Measurements from ENCODE around the gene ENTR1. TPM values are rescaled to one million over a fixed set of nuclear protein-coding genes. Genes with fewer than 3 reads are reported as not detected.
"Not testable (repeated sequence)": the region's sequence is repeated elsewhere in the genome, so short reads cannot be mapped to it uniquely, and the experiment has no call there.

ENTR1 gene
- polyA plus RNA-seq, 6 donors from 2014 or later, result 6.4 to 15.8 (median 14.4) TPM

DNA sequence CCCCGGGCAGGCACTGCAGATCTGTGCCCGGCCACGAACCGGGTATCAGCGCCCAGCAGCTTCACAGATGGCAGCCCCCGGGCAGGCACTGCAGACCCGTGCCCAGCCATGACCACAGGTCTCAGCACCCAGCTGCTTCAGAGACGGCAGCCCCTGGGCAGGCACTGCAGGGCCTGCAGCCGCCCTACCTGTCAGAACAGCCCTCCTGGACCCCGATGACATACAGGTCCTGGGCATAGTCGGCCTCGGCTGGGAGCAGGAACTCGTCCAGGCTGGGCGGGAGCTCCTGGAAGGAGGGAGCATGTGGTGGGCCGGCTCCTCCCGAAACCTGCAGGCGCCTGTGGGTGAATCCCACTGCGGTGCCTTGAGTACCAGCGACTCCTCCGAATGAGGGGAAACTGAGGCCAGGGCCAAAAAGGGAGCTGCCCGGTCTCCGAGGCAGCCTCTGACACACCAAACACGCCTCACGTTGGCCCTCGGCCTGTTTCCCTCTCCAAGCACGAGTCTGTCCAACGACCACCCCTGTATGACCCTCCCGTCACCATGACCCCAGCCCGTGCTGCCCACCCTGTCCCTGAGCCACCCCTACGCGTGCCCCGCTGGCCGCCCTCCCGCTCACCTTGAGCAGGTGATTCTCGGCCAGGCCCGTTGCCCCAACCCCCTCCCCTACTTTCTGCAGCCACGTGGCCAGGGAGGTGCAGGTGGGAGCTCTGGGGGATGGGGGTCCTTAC lies 23.6 kb upstream of the ENTR1 start:
- no peaks in the 10 kb centered on the region for H3K27me3 Mint-ChIP-seq
- DNase-seq (no peak), ATAC-seq (ENCODE audit: low read depth in 2 of 2) (no peak)
- no peak overlapping the region for H3K4me3 Mint-ChIP-seq
- no peaks in the 10 kb centered on the region for H3K9me3 Mint-ChIP-seq
- no peaks in the 10 kb centered on the region for H3K36me3 Mint-ChIP-seq
- H3K27ac Mint-ChIP-seq, result no peak overlapping the region
- peaks cover 12 to 25% (median 22%) of the 10 kb centered on the region in 3 donors for H3K4me1 Mint-ChIP-seq

DNA sequence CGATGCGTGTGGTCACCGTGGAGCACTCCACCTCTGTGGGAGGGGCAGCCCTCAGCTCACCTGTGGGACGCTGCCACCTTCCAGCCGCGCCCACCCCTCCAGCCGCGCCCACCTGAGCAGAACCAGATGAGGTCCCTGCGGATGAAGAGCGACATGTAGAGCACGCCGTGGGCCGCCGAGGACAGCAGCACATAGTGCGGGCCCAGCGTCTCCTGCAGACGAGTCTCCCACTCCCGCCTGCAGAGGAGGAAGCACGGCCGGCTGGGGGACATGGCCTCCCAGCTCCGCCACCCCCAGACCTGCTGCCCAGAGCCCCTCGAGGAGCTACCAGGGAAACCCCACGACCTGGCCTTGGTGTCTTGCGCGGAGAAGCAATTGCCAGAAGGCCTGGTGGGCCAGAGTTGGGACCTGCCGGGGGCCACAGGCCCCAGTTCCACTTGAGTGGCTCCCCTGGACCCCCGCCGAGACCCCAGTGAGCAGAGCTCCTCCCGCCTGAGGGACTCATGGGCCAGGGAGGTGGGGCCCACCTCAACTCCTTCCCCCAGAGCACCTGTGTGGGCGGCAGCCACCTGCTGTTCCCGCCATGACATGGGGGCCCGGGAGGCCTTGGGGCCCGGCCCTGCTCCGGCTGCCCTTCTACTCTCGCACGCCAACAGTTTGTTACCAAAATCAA lies 22.8 kb upstream of the ENTR1 start:
- Mint-ChIP-seq H3K27ac (no peak overlapping the region), H3K27me3 (no peaks in the 10 kb centered on the region), H3K9me3 (no peaks in the 10 kb centered on the region), H3K4me1 (peaks cover 12 to 22% (median 18%) of the 10 kb centered on the region in 3 donors), H3K4me3 (no peak overlapping the region), H3K36me3 (no peaks in the 10 kb centered on the region)
- DNase-seq (no peak), ATAC-seq (ENCODE audit: low read depth in 2 of 2) (no peak)

GRCh38 chr9:136432591-136432990 lies 22.2 kb upstream of the ENTR1 start:
- Mint-ChIP-seq H3K9me3 (no peaks in the 10 kb centered on the region), H3K4me1 (peaks cover 11 to 16% (median 12%) of the 10 kb centered on the region in 3 donors), H3K27ac (no peak overlapping the region), H3K36me3 (no peaks in the 10 kb centered on the region), H3K27me3 (no peaks in the 10 kb centered on the region), H3K4me3 (no peak overlapping the region)
- no peak for DNase-seq
- no peak for ATAC-seq (ENCODE audit: low read depth in 2 of 2)

DNA sequence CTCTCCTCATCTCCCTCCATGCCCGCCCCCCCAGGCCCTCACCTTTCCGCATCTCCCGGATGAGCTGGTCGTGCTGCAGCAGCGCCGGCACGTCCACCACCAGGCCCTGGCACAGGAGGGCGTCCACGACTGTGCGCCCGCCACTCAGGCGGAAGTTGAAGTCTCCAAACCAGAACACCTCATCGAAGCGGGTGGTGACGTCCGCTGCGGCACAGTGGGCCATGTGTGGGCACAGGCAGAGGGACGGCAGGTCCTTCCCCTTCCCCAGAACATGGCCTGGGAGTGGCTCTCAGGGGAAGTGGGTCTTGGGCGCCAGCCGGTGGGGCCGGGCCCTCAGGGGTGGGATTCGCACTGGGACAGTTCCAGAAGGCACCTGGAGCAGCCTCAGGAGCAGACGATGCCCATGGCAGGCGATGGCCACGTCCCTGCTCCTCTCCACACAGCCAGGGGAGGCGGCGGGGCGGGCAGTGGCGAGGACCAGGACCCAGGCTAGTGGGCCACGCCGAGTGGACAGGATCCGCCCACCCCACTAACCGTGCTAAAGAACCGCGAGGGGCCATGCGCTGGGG lies 21.5 kb upstream of the ENTR1 start:
- Mint-ChIP-seq H3K27me3 (no peaks in the 10 kb centered on the region), H3K27ac (no peak overlapping the region), H3K4me1 (peaks cover 5 to 9% (median 5%) of the 10 kb centered on the region in 3 donors), H3K9me3 (no peaks in the 10 kb centered on the region), H3K36me3 (no peaks in the 10 kb centered on the region), H3K4me3 (no peak overlapping the region)
- DNase-seq (no peak), ATAC-seq (ENCODE audit: low read depth in 2 of 2) (no peak)

DNA sequence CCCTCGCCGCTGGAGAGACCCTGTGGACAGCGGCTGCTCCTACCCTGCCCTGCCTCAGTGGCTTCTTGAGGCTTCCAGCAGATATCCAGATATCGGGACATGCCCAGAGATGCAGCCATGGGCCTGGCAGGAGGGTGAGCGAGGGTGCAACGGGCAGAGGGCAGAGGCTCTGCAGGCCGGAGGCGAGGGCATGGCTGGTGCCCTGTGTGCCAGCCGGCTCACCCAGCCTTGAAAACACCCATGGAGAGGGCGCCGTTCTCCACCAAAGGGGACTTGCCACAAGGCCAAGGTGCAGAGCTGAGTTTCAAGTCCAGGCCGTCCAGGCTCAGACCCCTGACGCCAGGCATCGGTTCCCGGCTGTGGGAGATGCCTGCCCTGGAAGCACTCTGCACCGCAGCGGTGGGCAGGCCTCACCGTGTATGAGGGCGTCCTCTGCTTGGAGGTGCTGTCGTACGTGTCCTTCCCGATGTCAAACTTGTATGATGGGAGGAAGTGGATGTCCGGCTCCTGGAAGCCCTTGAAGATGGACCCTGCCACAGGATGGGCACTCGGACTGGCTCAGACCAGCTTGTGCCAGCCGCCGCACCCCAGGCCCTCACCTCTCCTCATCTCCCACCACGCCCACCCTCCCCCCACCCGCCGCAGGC lies 20.3 kb upstream of the ENTR1 start:
- peaks cover 0 to under 1% (median under 1%) of the 10 kb centered on the region in 3 donors for H3K4me1 Mint-ChIP-seq

DNA sequence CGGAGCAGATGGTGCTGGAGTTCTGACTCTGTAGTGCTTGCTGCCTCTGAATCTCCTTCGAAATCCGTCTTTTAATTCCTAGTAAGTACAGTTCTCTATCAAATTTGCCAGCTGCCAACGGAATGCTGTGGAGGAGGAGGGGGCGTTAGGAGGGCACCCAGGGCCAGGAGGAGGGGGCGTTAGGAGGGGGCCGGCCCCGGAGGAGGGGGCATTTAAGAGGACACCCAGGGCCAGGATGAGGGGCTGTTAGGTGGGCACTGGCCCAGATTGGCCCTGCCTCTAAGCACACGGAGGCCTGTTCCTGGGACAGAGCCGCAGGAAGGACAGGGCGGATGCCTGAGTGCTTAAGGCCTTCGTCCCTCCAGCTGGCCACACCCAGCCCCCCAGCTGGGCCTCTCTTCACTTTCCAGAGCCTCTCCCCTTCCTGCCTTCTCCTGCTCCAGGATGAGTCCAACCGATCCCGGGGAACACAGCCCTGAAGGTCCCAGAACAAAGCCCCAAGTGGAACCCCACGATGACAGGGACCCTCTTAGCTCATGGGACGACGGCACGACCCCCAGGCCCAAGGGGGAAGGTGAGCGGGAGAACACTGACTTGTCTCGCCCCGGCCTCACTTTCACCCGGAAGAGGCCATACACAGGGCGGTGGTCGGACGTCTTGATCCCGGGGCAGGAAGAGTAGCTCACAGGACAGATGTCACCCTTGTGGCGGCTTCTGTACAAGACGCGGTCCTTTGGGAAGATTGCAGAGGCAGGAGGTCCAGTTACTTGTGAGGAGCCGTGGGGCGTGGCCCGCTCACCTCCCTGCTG lies 19.5 kb upstream of the ENTR1 start:
- H3K4me3 Mint-ChIP-seq, result no peak overlapping the region
- ATAC-seq (ENCODE audit: low read depth in 2 of 2) (no peak), DNase-seq (no peak)
- H3K27me3 Mint-ChIP-seq, result no peaks in the 10 kb centered on the region
- H3K36me3 Mint-ChIP-seq, result no peaks in the 10 kb centered on the region
- H3K27ac Mint-ChIP-seq, result no peak overlapping the region
- H3K4me1 Mint-ChIP-seq, result no peaks in the 10 kb centered on the region
- H3K9me3 Mint-ChIP-seq, result no peaks in the 10 kb centered on the region

More for the DNA sequence above, 20.3 kb upstream of the ENTR1 start:
- DNase-seq (no peak), ATAC-seq (ENCODE audit: low read depth in 2 of 2) (no peak)
- H3K36me3 Mint-ChIP-seq, result no peaks in the 10 kb centered on the region
- no peak overlapping the region for H3K4me3 Mint-ChIP-seq
- no peak overlapping the region for H3K27ac Mint-ChIP-seq
- no peaks in the 10 kb centered on the region for H3K9me3 Mint-ChIP-seq
- H3K27me3 Mint-ChIP-seq, result no peaks in the 10 kb centered on the region

GRCh38 chr9:136429075-136429628 lies 18.7 kb upstream of the ENTR1 start:
- H3K4me1 Mint-ChIP-seq, result no peaks in the 10 kb centered on the region
- no peak for DNase-seq
- H3K36me3 Mint-ChIP-seq, result no peaks in the 10 kb centered on the region
- H3K27ac Mint-ChIP-seq, result no peak overlapping the region
- no peak for ATAC-seq (ENCODE audit: low read depth in 2 of 2)
- no peak overlapping the region for H3K4me3 Mint-ChIP-seq
- no peaks in the 10 kb centered on the region for H3K27me3 Mint-ChIP-seq
- no peaks in the 10 kb centered on the region for H3K9me3 Mint-ChIP-seq

GRCh38 chr9:136426787-136427186 lies 16.4 kb upstream of the ENTR1 start:
- no peaks in the 10 kb centered on the region for H3K27me3 Mint-ChIP-seq
- peak overlapping the region in 2 of 6 donors; percentile 75 to 79 for H3K27ac Mint-ChIP-seq
- no peaks in the 10 kb centered on the region for H3K36me3 Mint-ChIP-seq
- no peaks in the 10 kb centered on the region for H3K9me3 Mint-ChIP-seq
- H3K4me1 Mint-ChIP-seq, result no peaks in the 10 kb centered on the region
- DNase-seq (no peak), ATAC-seq (ENCODE audit: low read depth in 2 of 2) (no peak)
- no peak overlapping the region for H3K4me3 Mint-ChIP-seq

DNA sequence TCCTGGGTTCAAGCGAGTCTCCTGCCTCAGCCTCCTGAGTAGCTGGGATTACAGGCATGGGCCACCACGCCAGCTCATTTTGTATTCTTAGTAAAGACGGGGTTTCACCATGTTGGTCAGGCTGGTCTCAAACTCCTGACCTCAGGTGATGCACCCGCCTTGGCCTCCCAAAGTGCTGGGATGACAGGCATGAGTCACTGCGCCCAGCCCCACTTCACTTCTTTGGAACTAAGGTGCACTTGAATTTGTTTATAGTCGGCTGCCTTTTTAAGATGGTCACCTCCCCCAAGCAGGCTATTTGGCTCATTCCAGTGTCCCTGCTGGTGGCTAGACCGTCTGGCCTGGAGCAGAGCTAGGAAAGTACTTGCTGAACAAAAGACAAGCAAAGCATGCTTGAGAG lies 15.0 kb upstream of the ENTR1 start:
- H3K36me3 Mint-ChIP-seq; ATAC-seq (ENCODE audit: low read depth in 2 of 2); H3K27me3 Mint-ChIP-seq; DNase-seq; H3K9me3 Mint-ChIP-seq; H3K4me1 Mint-ChIP-seq: not testable (repeated sequence)
- Mint-ChIP-seq H3K4me3 (peak overlapping the region in 2 of 8 donors; percentile 22), H3K27ac (peak overlapping the region in 4 of 6 donors; percentile 34 to 84 (median 70))

DNA sequence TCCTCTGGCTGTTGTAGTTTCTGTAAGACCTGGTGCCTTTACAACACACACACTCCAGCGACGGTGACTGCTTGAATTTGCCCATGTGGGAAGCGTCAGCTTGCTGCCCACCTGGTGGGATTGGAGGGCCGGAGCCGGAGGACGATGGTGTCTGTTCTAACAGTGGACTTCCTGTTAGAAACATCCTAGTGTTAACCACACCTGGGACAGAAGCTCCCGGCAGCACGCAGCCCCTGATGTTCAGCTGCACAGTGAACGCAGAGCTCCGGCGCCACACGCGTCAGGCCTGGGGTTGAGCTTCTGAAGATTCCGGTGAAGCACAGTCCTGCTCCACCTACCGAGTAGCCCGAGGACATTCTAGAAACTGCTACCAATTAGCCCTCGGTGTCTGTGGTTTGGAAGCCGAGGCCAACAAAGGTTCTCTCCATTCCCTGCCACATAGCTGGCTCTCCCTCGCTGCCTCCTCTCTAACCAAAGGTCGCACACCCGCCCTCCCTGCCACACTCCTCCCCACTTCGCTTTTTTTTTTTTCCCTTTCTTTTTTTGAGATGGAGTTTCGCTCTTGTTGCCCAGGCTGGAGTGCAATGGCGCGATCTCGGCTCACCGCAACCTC lies 14.4 kb upstream of the ENTR1 start:
- H3K36me3 Mint-ChIP-seq, result no peaks in the 10 kb centered on the region
- DNase-seq, result no peak

DNA sequence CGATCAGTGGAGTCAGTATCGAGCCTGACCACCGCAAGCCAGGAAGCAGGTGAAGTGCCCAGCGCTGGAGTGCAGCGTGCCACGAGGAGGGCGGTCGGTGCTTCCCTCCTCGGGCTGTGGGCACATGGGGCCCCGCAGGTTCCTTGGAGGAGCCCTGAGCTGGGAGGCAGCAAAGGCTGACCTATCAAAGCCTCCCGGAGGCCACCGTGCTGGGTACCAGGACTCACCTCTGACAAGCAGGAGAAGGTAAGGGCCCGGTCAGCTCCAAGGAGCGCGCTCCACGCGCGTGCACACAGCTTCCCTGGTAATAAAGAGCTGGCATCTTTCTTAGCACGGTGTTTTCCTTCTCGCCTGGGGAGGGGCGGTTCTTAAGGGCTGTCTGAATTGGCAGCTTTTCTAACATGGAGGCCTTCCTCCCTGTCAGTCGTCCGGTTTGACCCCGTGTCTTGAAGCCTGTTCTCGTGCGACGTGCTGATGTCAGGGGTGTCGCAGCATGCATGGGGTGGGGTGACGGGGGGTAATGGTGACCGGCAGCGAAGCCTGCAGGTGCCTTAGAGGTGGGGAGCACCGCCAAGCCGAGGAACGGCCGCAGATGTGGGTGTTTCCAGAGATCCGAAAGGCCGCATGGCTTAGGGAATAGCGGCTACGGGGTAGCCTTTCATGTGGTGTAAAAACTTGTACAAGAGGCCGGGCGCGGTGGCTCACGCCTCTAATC lies 13.2 kb upstream of the ENTR1 start:
- ATAC-seq (ENCODE audit: low read depth in 2 of 2) (no peak), DNase-seq (no peak)
- Mint-ChIP-seq H3K4me1 (no peaks in the 10 kb centered on the region), H3K27me3 (no peaks in the 10 kb centered on the region), H3K27ac (no peak overlapping the region), H3K9me3 (no peaks in the 10 kb centered on the region), H3K36me3 (no peaks in the 10 kb centered on the region), H3K4me3 (no peak overlapping the region)

More for the DNA sequence above, 14.4 kb upstream of the ENTR1 start:
- peak overlapping the region in 2 of 8 donors; percentile 22 for H3K4me3 Mint-ChIP-seq
- no peaks in the 10 kb centered on the region for H3K27me3 Mint-ChIP-seq
- no peak for ATAC-seq (ENCODE audit: low read depth in 2 of 2)
- no peaks in the 10 kb centered on the region for H3K4me1 Mint-ChIP-seq
- H3K27ac Mint-ChIP-seq, result peak overlapping the region in 1 of 6 donors; percentile 28
- H3K9me3 Mint-ChIP-seq, result no peaks in the 10 kb centered on the region

- Mint-ChIP-seq H3K4me1 (no peaks in the 10 kb centered on the region), H3K36me3 (no peaks in the 10 kb centered on the region), H3K27me3 (no peaks in the 10 kb centered on the region), H3K27ac (no peak overlapping the region), H3K9me3 (no peaks in the 10 kb centered on the region), H3K4me3 (no peak overlapping the region)
- DNase-seq, result no peak
- ATAC-seq (ENCODE audit: low read depth in 2 of 2), result no peak
Observed at GRCh38 chr9:136422876-136423275, 12.5 kb upstream of the ENTR1 start.

All from naive B cell (primary cell).